ENCODE measurements around the gene NDUFB10. TPM values are rescaled to one million over a fixed set of nuclear protein-coding genes. Genes with fewer than 3 reads are reported as not detected.

Gene NDUFB10
- total RNA-seq, 8 experiments from 2014 or later, result 153 to 255 (median 183) TPM

- 0 to 50% (median 33%) methylated on average over 1 to 2 of the region's 6 CpGs; no CpG with 5 or more reads in 5 of the 10 experiments for WGBS, 10 experiments
- H3K27ac ChIP-seq, result no peak within 1 kb of the TSS
- in situ Hi-C loops (cut with MboI; ENCODE audit: low pct_unique_long_range_greater_than_20kb in 2 of 9, low sequenced_read_pairs in 9 of 9, unreplicated experiment in 9 of 9), result no loop called here
- H3K4me3 ChIP-seq, result no peak within 1 kb of the TSS
- peaks cover 6 to 18% of the 10 kb centered on the region in 2 donors for H3K4me1 ChIP-seq (replicated peaks in 1 of 2)
- no peak for ATAC-seq (replicated peaks in 6 of 8)
Measured at GRCh38 chr16:1981398-1981836, 22.1 kb downstream of the NDUFB10 start, which contains the start of gene NOXO1. TSS of gene NOXO1 (minus strand) at chr16:1981469. CDS start at chr16:1981179, 290 bp downstream.

GRCh38 chr16:1982013-1982433 is 22.7 kb downstream of the NDUFB10 start:
- ATAC-seq (replicated peaks in 6 of 8), result no peak
- H3K4me1 ChIP-seq (replicated peaks in 1 of 2), result peaks cover 6 to 18% of the 10 kb centered on the region in 2 donors
- in situ Hi-C loops (cut with MboI; ENCODE audit: low pct_unique_long_range_greater_than_20kb in 2 of 9, low sequenced_read_pairs in 9 of 9, unreplicated experiment in 9 of 9), result no loop called here
- H3K4me3 ChIP-seq, result no peak overlapping the region
- 40 to 59% (median 40%) methylated on average over 1 to 5 of the region's 5 CpGs; no CpG with 5 or more reads in 7 of the 10 experiments for WGBS, 10 experiments
- H3K27ac ChIP-seq, result no peak overlapping the region

DNA sequence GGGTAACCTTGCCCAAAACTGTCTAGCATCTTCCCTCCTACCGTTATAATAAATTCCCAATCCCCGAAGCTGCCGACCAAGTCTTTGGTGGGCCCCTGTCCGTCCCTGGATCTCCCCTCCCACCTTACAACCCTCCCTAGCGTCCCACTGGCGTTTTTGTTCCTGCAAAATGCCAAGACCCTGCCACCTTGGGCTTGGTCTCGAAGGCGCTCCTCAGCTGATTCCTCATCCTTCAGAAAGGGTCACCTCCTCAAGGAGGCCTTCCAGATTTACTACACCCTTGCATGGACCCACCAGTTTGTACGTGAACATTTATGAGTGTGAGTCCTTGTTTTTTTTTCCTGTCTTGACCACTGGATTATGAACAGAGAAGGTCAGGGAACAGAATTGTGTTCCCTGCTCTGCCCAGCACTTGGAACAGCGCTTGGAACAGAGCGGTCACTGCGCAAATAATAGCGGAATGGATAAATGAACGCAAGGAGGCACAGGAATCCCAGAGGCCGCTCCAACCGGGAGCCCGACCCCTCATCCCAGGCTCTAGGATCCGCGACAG is 23.7 kb downstream of the NDUFB10 start:
- peaks cover 6 to 18% of the 10 kb centered on the region in 2 donors for H3K4me1 ChIP-seq (replicated peaks in 1 of 2)
- H3K4me3 ChIP-seq, result peak overlapping the region; percentile 63 to 92 (median 83)
- in situ Hi-C loops (cut with MboI; ENCODE audit: low pct_unique_long_range_greater_than_20kb in 2 of 9, low sequenced_read_pairs in 9 of 9, unreplicated experiment in 9 of 9), result no loop called here
- 4 to 80% (median 36%) methylated on average over 1 to 10 of the region's 19 CpGs; no CpG with 5 or more reads in 1 of the 10 experiments for WGBS, 10 experiments
- ATAC-seq (replicated peaks in 6 of 8), result no peak
- H3K27ac ChIP-seq, result peak overlapping the region; percentile 84 to 88

DNA sequence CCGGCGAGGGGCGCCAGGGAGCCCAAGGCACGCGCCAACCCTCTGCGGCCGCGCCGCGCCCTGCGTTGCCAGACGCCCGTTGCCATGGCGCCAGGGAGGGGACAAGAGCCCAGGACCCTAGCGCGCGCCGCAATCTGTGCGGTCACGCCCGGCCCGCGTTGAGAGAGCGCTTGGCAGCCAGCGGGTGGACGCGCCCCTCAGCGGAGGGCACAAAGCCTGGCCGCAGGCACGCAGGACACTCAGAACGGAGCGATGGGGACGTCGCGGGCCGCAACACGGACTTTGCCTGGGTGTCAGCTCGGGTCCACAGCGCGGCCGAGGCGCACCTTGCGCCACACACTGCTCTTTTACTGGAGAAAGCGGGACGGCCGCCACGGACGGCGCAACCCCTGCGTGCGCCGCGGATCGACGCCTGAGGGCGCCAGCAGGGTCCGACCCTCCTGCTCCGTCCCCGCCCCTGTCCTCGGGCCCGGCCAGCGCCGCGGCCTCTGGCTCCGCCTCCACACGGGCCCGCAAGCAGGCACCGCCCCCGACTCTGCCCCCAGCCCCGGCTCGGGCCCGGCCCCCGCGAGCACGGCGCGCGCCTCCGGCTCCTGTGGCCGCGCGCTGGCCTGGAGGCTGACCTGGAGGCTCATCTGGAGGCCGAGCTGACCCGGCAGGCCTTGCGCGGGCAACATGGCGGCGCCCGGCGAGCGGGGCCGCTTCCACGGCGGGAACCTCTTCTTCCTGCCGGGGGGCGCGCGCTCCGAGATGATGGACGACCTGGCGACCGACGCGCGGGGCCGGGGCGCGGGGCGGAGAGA is 24.4 kb downstream of the NDUFB10 start, which contains the start of gene GFER:
GFER (plus strand) TSS at position 650 of the 803 bp plus-strand sequence; CDS start at position 676, 26 bp downstream.
- peak within 1 kb of the TSS; percentile 84 to 88 for H3K27ac ChIP-seq
- peak within 1 kb of the TSS; percentile 63 to 92 (median 83) for H3K4me3 ChIP-seq
- ATAC-seq (replicated peaks in 6 of 8), result peak; percentile 77 to 91 (median 86)
- in situ Hi-C loops (cut with MboI; ENCODE audit: low pct_unique_long_range_greater_than_20kb in 2 of 9, low sequenced_read_pairs in 9 of 9, unreplicated experiment in 9 of 9), result no loop called here
- 0 to 3% (median 0%) methylated on average over 2 to 10 of the region's 109 CpGs; no CpG with 5 or more reads in 7 of the 10 experiments for WGBS, 10 experiments
- peaks cover 6 to 18% of the 10 kb centered on the region in 2 donors for H3K4me1 ChIP-seq (replicated peaks in 1 of 2)

DNA sequence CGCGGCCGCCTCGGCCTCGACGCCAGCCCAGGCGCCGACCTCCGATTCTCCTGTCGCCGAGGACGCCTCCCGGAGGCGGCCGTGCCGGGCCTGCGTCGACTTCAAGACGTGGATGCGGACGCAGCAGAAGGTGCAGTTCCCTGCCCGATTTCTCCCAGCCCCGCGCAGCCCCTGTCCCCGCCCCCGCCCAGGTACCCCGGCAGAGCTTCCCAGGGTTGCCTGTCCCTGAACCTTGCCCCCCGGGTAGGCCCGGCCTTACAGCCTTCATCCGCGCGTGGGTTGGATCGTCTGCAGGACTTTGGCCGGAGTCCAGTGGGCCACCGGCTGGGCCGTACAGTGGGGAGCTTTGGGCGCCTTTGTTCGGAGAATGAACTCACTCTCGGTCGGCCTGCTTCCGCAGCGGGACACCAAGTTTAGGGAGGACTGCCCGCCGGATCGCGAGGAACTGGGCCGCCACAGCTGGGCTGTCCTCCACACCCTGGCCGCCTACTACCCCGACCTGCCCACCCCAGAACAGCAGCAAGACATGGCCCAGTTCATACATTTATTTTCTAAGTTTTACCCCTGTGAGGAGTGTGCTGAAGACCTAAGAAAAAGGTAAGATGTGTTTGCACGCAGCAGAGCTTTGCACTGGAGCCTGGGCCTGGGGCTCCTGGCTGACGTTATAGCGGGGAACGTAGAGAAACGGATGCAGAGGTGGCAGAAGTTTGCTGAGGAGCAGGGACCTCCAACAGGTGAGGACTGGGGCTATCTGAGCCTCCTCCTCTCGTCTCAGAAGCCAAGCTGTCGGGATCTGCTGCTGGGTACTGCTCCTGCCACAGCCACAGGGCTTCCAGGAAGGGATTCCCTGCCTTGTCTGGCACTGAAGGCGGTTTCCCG is 25.2 kb downstream of the NDUFB10 start:
- Histone ChIP-seq H3K4me3 (peak overlapping the region; percentile 63 to 92 (median 83)), H3K4me1 (replicated peaks in 1 of 2) (peaks cover 11 to 22% of the 10 kb centered on the region in 2 donors), H3K27ac (peak overlapping the region; percentile 76 to 88)
- whole genome bisulfite sequencing, 10 experiments, result 0 to 54% (median 15%) methylated on average over 1 to 19 of the region's 58 CpGs; no CpG with 5 or more reads in 2 of the 10 experiments
- ATAC-seq (replicated peaks in 6 of 8), result peak in 5 of 8 experiments; percentile 1 to 14 (median 6)
- in situ Hi-C loops (cut with MboI; ENCODE audit: low pct_unique_long_range_greater_than_20kb in 2 of 9, low sequenced_read_pairs in 9 of 9, unreplicated experiment in 9 of 9), result no loop called here

- Histone ChIP-seq H3K4me3 (peak overlapping the region in 1 of 5 donors; percentile 85), H3K27ac (no peak overlapping the region), H3K4me1 (replicated peaks in 1 of 2) (peaks cover 11 to 12% of the 10 kb centered on the region in 2 donors)
- no peak for ATAC-seq (replicated peaks in 6 of 8)
- in situ Hi-C loops (cut with MboI; ENCODE audit: low pct_unique_long_range_greater_than_20kb in 2 of 9, low sequenced_read_pairs in 9 of 9, unreplicated experiment in 9 of 9), result no loop called here
- WGBS, 10 experiments, result 58 to 100% (median 100%) methylated on average over 1 to 5 of the region's 14 CpGs; no CpG with 5 or more reads in 1 of the 10 experiments
Measured at GRCh38 chr16:1985466-1986150, 26.3 kb downstream of the NDUFB10 start.

DNA sequence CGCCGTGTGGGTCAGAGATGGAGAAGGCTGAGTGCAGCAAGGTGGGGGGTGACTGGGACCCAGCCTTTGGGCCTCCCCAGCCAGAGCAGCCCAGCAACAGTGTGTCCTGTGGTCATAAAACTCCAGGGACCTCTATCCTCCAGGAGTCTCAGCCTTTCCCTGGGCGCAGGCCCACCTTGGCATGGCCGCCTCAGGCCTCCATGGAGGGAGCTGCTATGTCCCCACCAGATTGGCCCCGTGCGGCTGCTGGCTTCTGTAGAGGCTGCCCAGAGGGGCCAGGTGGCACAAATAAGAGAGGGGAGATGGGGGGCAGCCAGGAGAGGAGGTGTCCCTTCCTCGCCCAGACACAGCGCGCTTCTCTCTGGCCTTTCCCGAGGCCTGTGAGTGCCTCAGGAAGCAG is 27.9 kb downstream of the NDUFB10 start:
- WGBS, 10 experiments, result 90 to 100% (median 100%) methylated on average over 1 to 4 of the region's 10 CpGs; no CpG with 5 or more reads in 7 of the 10 experiments
- peaks cover 11 to 23% of the 10 kb centered on the region in 2 donors for H3K4me1 ChIP-seq (replicated peaks in 1 of 2)
- no peak overlapping the region for H3K27ac ChIP-seq
- H3K4me3 ChIP-seq, result no peak overlapping the region
- in situ Hi-C loops (cut with MboI; ENCODE audit: low pct_unique_long_range_greater_than_20kb in 2 of 9, low sequenced_read_pairs in 9 of 9, unreplicated experiment in 9 of 9), result no loop called here
- no peak for ATAC-seq (replicated peaks in 6 of 8)

DNA sequence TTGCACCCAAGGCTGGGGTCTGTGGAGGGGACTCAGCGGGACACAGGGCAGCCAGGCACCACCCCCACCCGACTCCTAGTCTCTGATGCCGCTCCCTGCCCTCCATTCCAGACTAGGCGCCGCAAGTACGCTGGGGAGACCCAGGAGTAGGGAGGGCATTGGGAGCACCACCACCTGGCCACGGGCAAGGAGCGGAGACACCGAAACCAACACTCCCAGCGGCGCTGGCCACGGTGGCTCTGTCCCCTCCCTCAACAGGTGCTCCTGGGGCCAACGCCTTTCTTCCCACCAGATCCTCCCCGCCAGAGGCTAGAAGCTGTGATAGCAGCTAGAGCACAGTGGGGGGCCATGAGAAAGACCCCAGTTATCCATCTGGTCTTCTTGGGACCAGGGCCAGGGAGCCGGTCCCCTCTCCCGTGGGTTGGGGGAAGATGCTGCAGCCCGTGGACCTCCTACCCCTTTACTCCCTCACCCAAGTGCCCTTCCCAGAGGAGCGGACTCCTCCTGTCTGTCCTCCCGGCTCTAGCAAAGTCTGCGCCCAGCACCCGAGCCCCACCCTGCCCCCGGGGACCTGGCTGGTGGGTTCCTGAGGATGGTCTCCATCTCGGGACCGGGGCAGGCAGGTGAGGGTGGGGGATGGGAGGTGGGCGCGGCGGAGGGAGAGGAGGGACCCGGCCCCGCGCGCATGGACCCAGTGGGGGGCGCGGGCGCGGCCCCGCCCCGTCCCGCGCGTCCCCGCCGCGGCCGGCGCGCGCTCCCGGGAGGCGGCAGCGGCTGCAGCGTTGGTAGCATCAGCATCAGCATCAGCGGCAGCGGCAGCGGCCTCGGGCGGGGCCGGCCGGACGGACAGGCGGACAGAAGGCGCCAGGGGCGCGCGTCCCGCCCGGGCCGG is 30.1 kb downstream of the NDUFB10 start, which contains the start of gene SYNGR3:
SYNGR3 (plus strand) TSS at position 762 of the 892 bp plus-strand sequence. CDS start 133 bp downstream, outside the sequence.
- in situ Hi-C loops (cut with MboI; ENCODE audit: low pct_unique_long_range_greater_than_20kb in 2 of 9, low sequenced_read_pairs in 9 of 9, unreplicated experiment in 9 of 9), result no loop called here
- ATAC-seq (replicated peaks in 6 of 8), result peak; percentile 3 to 37 (median 16)
- Histone ChIP-seq H3K4me3 (peak within 1 kb of the TSS; percentile 50 to 86 (median 73)), H3K27ac (peak within 1 kb of the TSS; percentile 70 to 79), H3K4me1 (replicated peaks in 1 of 2) (peaks cover 15 to 31% of the 10 kb centered on the region in 2 donors)
- WGBS, 10 experiments, result 0 to 30% (median 7%) methylated on average over 1 to 7 of the region's 67 CpGs; no CpG with 5 or more reads in 6 of the 10 experiments

GRCh38 chr16:1990101-1990350 is 30.7 kb downstream of the NDUFB10 start:
- in situ Hi-C loops (cut with MboI; ENCODE audit: low pct_unique_long_range_greater_than_20kb in 2 of 9, low sequenced_read_pairs in 9 of 9, unreplicated experiment in 9 of 9), result no loop called here
- peak overlapping the region; percentile 70 to 79 for H3K27ac ChIP-seq
- peaks cover 13 to 27% of the 10 kb centered on the region in 2 donors for H3K4me1 ChIP-seq (replicated peaks in 1 of 2)
- whole genome bisulfite sequencing, 10 experiments, result no CpG with 5 or more reads among the region's 25 CpGs
- peak in 1 of 8 experiments; percentile 20 for ATAC-seq (replicated peaks in 6 of 8)
- H3K4me3 ChIP-seq, result peak overlapping the region; percentile 50 to 86 (median 73)

DNA sequence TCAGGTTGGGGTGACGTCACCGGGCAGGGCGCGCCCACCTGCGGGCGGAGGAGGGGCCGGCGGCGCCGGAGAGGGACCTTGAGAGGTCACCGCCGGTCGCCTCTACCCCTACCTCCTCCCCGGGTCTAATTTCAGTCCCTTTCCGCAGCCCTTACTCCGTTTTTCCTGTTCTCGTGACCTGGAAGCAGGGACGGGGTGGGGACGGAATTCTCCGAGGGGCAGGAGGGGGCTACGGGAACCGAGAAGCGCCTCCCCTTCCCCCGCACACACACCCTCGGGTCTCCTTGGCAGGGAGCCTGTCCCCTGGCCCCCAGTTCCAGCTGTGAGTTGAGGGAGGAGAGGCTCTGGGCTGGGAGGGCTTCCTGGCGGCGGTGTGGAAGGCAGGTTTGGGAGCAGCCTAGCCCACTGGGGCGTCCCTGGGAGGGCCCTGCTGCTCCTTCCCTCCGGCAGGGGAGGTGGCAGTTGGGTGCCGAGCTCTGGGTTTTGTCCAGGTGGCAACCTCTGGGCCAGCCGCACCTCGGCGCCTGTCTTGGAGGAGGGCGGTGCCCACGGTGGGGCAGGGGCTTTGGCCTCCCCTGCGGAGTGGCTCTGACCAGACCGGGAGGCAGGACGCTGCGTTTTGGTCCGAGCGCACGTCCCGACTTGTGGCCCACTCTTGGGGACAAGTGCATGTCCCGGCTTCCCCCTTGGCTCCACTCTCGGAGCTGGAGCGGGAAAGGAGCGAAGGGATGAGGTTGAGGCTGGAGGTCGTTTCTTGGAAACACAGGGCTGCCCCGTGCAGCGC is 31.2 kb downstream of the NDUFB10 start:
- 20% methylated on average over 2 to 12 of the region's 50 CpGs; no CpG with 5 or more reads in 8 of the 10 experiments for WGBS, 10 experiments
- peak in 5 of 8 experiments; percentile 11 to 26 (median 18) for ATAC-seq (replicated peaks in 6 of 8)
- in situ Hi-C loops (cut with MboI; ENCODE audit: low pct_unique_long_range_greater_than_20kb in 2 of 9, low sequenced_read_pairs in 9 of 9, unreplicated experiment in 9 of 9), result no loop called here

More for the DNA sequence above, 31.2 kb downstream of the NDUFB10 start:
- peaks cover 9 to 24% of the 10 kb centered on the region in 2 donors for H3K4me1 ChIP-seq (replicated peaks in 1 of 2)
- peak overlapping the region; percentile 50 to 86 (median 73) for H3K4me3 ChIP-seq
- H3K27ac ChIP-seq, result peak overlapping the region in 1 of 2 donors; percentile 70

All from motor neuron (in vitro differentiated cells).